CD1c-positive myeloid dendritic cell (primary cell): ENCODE results near the gene MT1B.

Experiments
- DNase-seq: peaks from one replicate; pipeline ENCODE4 v3.0.0-alpha.2; 2016; ENCODE audit errors: extremely low spot score

Gene MT1B

GRCh38 chr16:56684926-56685590 is 33.4 kb downstream of the MT1B start:
- no peak for DNase-seq

GRCh38 chr16:56686758-56687157 is 35.1 kb downstream of the MT1B start:
- no peak for DNase-seq

- no peak for DNase-seq
Measured at GRCh38 chr16:56688762-56689161, 37.1 kb downstream of the MT1B start.

GRCh38 chr16:56689171-56689570 is 37.5 kb downstream of the MT1B start:
- DNase-seq, result no peak

- no peak for DNase-seq
Measured at GRCh38 chr16:56690420-56691122, 38.9 kb downstream of the MT1B start.

- peak; percentile 10 for DNase-seq
Measured at GRCh38 chr16:56691885-56692284, 40.2 kb downstream of the MT1B start.

GRCh38 chr16:56695246-56695645 is 43.6 kb downstream of the MT1B start:
- no peak for DNase-seq

- DNase-seq, result no peak
Measured at GRCh38 chr16:56697456-56698155, 45.9 kb downstream of the MT1B start.

GRCh38 chr16:56700195-56700594 is 48.5 kb downstream of the MT1B start:
- no peak for DNase-seq

- DNase-seq, result no peak
Measured at GRCh38 chr16:56700631-56701030, 48.9 kb downstream of the MT1B start.

- DNase-seq, result no peak
Measured at GRCh38 chr16:56701534-56701933, 49.8 kb downstream of the MT1B start.
